ENCODE results near the gene MYH13.

The MYH13 gene

GRCh38 chr17:10265100-10265810 lies 107.6 kb downstream of the MYH13 start:
- no peak overlapping the region for H3K4me3 ChIP-seq (ENCODE audit: low read depth, low read length)
- DNase-seq (ENCODE audit: low read depth): no peak
- TF ChIP-seq POLR2A (IDR thresholded peaks at IDR 0.05; ENCODE audit: extremely low read depth, insufficient read length) (no peak), MYC (IDR thresholded peaks at IDR 0.05; ENCODE audit: low read depth, low read length) (no peak), MAX (IDR thresholded peaks at IDR 0.05; ENCODE audit: low read depth, low read length) (no peak)
- TF ChIP-seq, protein P1, sequence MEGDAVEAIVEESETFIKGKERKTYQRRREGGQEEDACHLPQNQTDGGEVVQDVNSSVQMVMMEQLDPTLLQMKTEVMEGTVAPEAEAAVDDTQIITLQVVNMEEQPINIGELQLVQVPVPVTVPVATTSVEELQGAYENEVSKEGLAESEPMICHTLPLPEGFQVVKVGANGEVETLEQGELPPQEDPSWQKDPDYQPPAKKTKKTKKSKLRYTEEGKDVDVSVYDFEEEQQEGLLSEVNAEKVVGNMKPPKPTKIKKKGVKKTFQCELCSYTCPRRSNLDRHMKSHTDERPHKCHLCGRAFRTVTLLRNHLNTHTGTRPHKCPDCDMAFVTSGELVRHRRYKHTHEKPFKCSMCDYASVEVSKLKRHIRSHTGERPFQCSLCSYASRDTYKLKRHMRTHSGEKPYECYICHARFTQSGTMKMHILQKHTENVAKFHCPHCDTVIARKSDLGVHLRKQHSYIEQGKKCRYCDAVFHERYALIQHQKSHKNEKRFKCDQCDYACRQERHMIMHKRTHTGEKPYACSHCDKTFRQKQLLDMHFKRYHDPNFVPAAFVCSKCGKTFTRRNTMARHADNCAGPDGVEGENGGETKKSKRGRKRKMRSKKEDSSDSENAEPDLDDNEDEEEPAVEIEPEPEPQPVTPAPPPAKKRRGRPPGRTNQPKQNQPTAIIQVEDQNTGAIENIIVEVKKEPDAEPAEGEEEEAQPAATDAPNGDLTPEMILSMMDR (IDR thresholded peaks at IDR 0.05; ENCODE audit: low read depth, low read length): no peak

DNA sequence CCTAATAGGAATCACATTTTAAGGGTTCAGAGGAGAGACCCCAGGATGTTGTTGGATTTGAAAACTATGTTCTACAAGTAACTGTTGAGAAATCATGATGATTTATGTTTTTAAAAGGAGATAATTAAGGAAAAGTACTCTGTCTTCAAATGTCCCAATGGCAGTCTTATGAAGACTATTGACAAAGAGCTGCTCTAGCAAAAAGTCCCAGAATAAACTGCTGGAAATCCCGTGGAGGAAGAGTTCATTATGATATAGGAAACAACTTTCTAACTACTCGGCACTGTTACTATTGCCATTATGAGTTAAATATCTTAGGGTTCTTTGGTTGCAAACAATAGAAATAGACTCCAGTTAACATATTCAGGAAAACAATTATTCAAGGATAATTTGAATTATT lies 108.8 kb downstream of the MYH13 start:
- H3K4me3 ChIP-seq (ENCODE audit: low read depth, low read length): no peak overlapping the region
- TF ChIP-seq MAX (IDR thresholded peaks at IDR 0.05; ENCODE audit: low read depth, low read length) (no peak), POLR2A (IDR thresholded peaks at IDR 0.05; ENCODE audit: extremely low read depth, insufficient read length) (no peak), MYC (IDR thresholded peaks at IDR 0.05; ENCODE audit: low read depth, low read length) (no peak)
- TF ChIP-seq, protein P1 (IDR thresholded peaks at IDR 0.05; ENCODE audit: low read depth, low read length): no peak
- DNase-seq (ENCODE audit: low read depth): no peak

GRCh38 chr17:10262451-10262850 lies 110.4 kb downstream of the MYH13 start:
- TF ChIP-seq, protein P1 (IDR thresholded peaks at IDR 0.05; ENCODE audit: low read depth, low read length): no peak
- no peak for TF ChIP-seq POLR2A (IDR thresholded peaks at IDR 0.05; ENCODE audit: extremely low read depth, insufficient read length)
- no peak for TF ChIP-seq MYC (IDR thresholded peaks at IDR 0.05; ENCODE audit: low read depth, low read length)
- TF ChIP-seq MAX (IDR thresholded peaks at IDR 0.05; ENCODE audit: low read depth, low read length): no peak
- H3K4me3 ChIP-seq (ENCODE audit: low read depth, low read length): no peak overlapping the region
- no peak for DNase-seq (ENCODE audit: low read depth)

DNA sequence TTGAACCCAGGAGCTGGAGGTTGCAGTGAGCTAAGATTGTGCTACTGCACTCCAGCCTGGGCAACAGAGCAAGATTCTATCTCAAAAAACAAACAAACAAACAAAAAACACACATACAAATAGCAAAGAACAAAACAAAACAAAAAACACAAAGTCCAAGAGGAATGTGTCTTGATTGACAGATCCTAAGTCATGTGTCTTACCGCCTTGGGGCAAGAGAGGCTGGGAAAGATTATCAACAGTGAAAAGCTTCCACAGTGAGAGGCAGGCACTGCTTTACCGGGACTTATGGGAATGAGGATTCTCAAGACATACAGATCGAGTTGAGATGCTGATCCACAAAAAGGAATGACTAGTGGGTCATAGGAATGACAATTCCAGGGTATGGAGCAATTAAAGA lies 111.7 kb downstream of the MYH13 start:
- TF ChIP-seq MAX (IDR thresholded peaks at IDR 0.05; ENCODE audit: low read depth, low read length) (no peak), POLR2A (IDR thresholded peaks at IDR 0.05; ENCODE audit: extremely low read depth, insufficient read length) (no peak), MYC (IDR thresholded peaks at IDR 0.05; ENCODE audit: low read depth, low read length) (no peak)
- TF ChIP-seq, protein P1 (IDR thresholded peaks at IDR 0.05; ENCODE audit: low read depth, low read length): no peak
- no peak for DNase-seq (ENCODE audit: low read depth)
- no peak overlapping the region for H3K4me3 ChIP-seq (ENCODE audit: low read depth, low read length)

DNA sequence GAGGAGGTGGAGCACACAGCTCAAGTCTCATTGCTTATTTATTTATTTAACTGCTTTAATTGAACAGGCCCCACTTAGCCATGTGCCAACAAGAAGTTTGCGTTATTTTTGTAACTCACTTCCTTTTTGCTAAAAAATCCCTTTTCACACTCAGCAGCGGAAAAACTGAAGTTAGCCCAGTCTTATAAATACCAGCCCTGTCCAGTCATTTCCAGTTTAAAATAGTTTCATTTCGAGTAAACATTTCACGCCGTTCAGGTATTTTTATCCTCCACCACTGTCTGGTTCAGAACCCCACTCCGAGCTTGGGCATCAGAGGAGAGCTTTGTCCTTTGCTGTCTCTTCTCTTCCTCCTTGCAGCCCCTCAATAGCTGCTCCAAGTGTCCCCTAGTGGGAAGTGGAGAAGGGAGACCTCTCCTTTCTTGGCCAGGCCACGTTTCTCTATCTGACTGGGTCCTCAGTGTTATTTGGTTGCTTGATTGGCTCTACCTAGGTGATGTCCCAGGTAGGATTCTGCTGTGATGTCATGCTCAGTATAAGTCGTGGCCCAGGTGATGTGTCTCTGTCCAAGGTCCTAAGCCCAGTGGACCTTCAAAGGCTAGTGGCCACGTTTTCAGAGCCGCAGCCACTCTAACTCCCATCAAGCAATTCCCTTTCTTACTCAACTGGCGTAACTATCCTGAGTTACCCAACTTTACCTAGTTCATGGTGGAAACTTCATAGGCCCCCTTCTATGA lies 121.4 kb downstream of the MYH13 start:
- TF ChIP-seq MAX (IDR thresholded peaks at IDR 0.05; ENCODE audit: low read depth, low read length) (no peak), MYC (IDR thresholded peaks at IDR 0.05; ENCODE audit: low read depth, low read length) (no peak), POLR2A (IDR thresholded peaks at IDR 0.05; ENCODE audit: extremely low read depth, insufficient read length) (no peak)
- TF ChIP-seq, protein P1 (IDR thresholded peaks at IDR 0.05; ENCODE audit: low read depth, low read length): no peak
- no peak overlapping the region for H3K4me3 ChIP-seq (ENCODE audit: low read depth, low read length)

More for the DNA sequence above, 121.4 kb downstream of the MYH13 start:
- no peak for DNase-seq (ENCODE audit: low read depth)

Measured in NB4 (cell line).